ENCODE measurements around the gene FOSB.

DNA sequence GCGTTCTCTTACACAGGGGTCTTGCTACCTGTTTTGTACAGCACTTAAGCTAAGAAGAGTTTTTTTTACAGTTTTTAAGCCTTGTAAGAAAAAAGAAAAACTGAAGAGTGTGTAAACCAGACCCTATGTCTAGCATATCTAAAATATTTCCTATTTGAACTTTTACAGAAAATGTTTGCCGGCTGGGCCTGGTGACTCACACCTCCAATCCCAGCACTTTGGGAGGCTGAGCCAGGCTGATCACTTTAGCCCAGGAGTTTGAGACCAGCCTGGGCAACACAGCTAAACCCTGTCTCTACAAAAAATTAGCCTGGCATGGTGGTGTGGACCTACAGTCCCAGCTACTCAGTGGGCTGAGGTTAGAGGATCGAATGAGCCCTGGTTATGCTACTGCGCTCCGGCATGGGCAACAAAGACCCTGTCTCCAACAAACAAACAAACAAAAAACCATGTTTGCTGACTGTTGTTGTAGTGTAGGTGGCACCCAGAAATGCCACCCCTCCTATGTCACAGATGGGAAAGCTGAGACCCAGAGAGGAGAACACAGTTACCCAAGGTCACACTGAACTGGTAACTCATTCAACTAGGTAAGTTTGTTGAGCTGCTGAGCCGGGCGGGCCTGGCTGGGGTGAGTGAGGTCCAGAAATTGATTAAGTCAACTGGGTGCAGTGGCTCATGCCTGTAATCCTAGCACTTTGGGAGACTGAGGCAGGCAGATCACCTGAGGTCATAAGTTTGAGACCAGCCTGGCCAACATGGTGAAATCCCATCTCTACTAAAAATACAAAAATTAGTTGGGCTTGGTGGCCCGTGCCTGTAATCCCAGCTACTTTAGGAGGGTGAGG is 37.6 kb downstream of the FOSB start:
- no peak for TF ChIP-seq POLR2A (IDR thresholded peaks at IDR 0.05; ENCODE audit: low read length)
- TF ChIP-seq GATA1 (IDR thresholded peaks at IDR 0.05; ENCODE audit: low read depth, low read length) = no peak
